HG03159 (cell line): ENCODE measurements around the gene MYO7B.

Source experiments
- ATAC-seq: cut with Tn5 transposase; IDR thresholded peaks from one replicate; pipeline ENCODE4 v1.9.1; 2021; ENCODE audit warnings: mild to moderate bottlenecking, moderate library complexity; ENCODE audit not compliant: unreplicated experiment

Gene MYO7B

DNA sequence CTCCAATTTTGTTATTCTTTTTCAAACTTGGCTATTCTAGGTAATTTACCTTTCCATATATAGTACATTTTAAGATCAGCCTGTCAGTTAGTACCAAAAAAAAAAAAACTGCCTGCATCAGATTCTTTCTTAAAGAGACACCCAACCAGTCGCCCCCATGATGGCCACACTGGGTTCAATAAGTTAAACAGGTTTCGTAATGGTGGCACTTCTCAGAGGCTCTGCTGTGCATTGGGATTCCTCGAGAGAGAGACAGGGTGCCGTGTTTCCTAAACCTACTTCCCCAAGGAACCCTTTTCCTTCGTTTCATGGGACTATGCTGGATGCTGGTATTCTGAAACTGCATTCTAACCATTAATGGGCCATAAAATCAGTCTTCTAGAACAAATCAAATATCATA is 37.4 kb downstream of the MYO7B start:
- no peak for ATAC-seq

DNA sequence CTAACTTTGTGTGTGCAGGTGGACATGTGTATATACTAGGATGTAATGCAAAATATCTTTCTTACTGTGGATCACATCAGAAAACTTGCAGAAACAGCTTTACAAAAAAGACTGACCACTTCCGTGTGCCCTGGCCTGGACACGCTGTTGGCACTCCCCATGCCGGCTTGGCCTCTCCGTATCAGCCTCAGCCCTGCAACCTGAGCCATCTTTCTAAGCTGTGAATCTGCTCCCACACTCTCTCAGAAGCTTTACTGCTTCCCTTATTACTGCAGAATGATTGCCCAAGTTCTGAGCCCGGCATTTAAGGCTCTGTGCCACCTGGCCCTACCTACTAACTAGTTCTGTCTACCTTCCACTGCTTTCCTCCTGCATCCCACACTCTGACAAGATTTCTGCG is 37.8 kb downstream of the MYO7B start:
- no peak for ATAC-seq

- no peak for ATAC-seq
Measured at GRCh38 chr2:127573771-127574170, 38.3 kb downstream of the MYO7B start.

DNA sequence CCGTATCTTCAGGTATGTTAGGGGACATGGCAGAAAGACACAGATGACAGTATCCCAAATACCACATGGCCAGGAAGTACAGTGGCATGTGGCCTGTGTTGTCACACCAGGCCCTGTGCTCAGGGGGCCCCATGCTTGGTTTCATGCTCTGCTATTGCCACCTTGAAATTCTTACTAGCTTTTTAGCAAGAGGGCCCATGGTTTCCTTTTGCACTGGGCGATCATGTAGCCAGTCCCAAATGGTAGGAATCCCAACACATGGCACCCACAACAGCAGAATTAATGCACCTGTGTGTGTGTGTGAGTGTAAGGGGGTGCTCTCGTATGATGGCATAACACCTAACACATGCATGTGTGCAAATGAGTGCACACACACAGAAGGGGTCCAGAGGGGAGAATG is 39.2 kb downstream of the MYO7B start:
- no peak for ATAC-seq

- no peak for ATAC-seq
Measured at GRCh38 chr2:127575185-127575765, 39.8 kb downstream of the MYO7B start.

DNA sequence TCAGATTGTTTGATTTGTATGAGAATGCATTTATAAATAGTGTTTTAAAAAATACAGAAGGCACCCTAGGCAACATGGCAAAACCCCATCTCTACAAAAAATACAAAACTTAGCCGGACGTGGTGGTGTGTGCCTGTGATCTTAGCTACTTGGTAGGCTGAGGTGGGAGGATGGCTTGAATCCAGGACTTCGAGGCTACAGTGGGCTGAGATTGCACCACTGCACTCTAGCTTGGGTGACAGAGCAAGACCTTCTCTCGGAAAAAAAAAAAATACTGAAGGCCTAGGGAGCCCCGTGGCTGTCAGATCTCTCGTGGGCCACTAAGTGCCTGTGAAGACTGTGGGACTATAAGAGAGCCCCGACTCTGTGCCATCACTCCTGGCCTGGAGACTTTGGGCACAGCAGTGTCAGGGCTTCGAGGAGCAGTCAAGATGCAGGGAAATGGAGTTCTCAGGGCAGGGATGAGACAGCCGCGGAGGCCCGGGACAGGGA is 40.5 kb downstream of the MYO7B start:
- ATAC-seq = no peak

GRCh38 chr2:127576433-127577207 is 41.1 kb downstream of the MYO7B start:
- no peak for ATAC-seq

GRCh38 chr2:127577208-127577475 is 41.7 kb downstream of the MYO7B start:
- ATAC-seq = no peak

DNA sequence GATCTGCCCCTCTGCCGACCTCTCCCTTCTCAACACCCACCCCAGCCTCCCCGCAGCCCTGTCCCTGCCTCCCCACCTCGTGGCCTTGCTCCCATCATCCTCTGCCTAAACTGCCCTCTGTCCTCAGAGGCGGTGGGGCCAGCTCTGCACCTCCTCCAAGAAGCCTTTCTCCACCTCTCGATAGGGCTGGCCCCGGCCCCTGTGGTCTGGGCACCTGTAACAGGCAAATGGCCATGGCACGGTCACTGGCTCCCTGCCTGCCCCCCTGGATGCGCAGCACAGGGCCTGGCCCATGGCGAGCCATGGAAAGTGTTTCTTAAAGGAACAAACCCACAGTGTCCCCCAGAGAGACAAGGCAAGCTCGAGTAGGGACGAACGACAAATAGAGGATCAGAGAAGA is 42.0 kb downstream of the MYO7B start:
- no peak for ATAC-seq

- no peak for ATAC-seq
Measured at GRCh38 chr2:127577973-127578372, 42.5 kb downstream of the MYO7B start.

- no peak for ATAC-seq
Measured at GRCh38 chr2:127578411-127578810, 42.9 kb downstream of the MYO7B start.

DNA sequence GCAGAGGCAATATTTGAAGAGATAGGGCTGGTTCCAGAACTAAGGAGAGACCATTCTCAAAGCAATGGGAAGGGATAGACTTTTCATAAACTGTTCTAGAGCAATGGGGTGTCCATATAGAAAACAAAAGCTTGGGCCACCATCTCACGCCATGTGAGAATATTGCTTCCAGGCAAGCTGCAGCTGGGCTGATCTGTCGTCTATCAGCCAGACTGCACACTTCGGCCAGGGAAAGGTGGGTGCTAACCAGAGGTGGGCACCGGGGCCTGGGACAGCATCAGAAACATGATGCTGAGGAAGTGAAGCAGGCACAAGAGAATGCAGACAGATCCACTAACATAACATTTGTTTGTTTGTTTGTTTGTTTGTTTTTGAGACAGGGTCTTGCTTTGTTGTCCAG is 43.7 kb downstream of the MYO7B start:
- no peak for ATAC-seq

- ATAC-seq = no peak
Measured at GRCh38 chr2:127580167-127581049, 44.9 kb downstream of the MYO7B start.

DNA sequence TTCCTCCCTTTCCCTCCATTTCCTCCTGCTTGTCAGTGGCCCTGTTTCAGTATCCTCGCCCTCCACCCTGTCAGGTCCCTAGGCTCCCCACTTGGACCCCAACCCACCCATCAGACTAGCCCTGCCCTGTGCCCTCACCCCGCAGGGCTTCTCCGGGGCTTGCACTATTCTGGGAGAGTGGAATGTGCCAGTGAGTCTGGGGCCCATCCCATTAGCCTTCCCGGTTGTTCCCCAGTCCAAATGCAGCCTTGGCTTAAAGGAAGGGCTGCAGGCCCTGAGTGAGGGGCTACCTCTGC is 45.5 kb downstream of the MYO7B start:
- ATAC-seq = no peak

GRCh38 chr2:127581516-127582490 is 46.3 kb downstream of the MYO7B start:
- no peak for ATAC-seq

- ATAC-seq = no peak
Measured at GRCh38 chr2:127582863-127583861, 47.7 kb downstream of the MYO7B start.

DNA sequence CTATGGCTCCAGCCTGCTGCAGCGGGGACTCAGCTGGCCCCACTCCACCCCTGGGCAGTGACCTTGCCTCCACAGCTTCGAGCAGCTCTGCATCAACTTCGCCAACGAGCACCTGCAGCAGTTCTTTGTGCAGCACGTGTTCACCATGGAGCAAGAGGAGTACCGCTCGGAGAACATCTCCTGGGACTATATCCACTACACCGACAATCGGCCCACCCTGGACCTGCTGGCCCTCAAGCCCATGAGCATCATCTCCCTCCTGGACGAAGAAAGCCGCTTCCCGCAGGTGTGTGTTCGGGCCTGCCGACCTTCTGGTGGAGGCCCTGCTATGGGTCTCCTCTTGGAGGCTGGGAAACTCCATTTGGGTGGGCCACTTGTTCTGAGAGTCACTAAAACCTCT is 48.6 kb downstream of the MYO7B start:
- no peak for ATAC-seq

DNA sequence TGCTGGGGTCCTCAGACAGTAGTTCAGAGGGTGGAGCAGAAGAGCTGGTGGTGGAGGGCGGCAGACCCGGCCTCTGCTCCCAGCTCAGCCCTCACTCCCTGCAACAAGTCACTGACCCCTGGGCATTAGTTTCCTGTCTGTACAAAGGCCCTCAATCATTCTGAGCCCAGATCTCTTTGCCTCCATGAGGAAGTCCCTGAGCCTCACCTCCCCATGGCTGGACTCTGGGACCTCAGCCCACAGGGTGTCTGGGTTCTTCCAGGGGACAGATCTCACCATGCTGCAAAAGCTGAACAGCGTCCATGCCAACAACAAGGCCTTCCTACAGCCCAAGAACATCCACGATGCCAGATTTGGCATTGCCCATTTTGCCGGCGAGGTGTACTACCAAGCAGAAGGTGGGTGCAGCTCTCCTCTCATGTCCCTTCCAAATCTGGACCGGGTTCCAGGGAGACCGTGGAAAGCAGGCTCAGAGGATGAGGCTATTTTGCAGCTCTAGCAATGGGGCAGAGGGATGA is 49.1 kb downstream of the MYO7B start:
- no peak for ATAC-seq

- ATAC-seq = no peak
Measured at GRCh38 chr2:127585270-127585807, 49.9 kb downstream of the MYO7B start.
